Stomach (tissue), 4 donors: ENCODE data around the gene PANK4.

Source experiments
- EP300 ChIP-seq: sonication (generic); formaldehyde crosslinking; IDR thresholded peaks from one replicate; pipeline ENCODE4 v1.6.1; 2017; ENCODE audit warnings: antibody characterized with exemption
- POLR2A ChIP-seq, 4 donors: fragments of 450-650 bp; IDR thresholded peaks; one replicate each; pipeline ENCODE4 v1.6.1; 2016; ENCODE audit warnings: antibody characterized with exemption in 4 of 4, control low read depth in 2 of 4, mild to moderate bottlenecking in 1 of 4, moderate library complexity in 1 of 4

DNA sequence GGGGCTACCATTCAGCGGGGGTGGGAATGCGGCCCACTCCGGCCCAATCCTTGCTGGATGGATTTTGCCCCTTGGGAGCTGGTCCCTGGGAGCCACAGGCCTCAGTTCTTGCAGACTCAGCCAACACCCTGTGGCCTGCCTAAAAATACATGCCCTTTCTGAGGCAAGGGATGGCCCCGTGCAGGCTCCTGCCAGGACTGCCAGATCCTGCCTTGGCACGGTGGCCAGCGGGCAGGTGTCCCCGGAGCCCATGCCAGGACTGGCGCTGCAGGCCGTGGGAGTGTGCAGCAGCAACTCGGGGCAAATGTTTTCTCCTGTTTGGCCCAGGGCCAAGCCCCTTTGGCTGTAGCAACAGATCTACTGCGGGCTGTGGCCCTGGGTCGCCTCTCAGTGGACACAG lies 1.6 kb upstream of the PANK4 start:
- TF ChIP-seq POLR2A (IDR thresholded peaks at IDR 0.05), result no peak
- no peak for TF ChIP-seq EP300
